Left lobe of liver (tissue), 2 donors: ENCODE results near the gene GLP1R. TPM values are rescaled to one million over a fixed set of nuclear protein-coding genes. Genes with fewer than 3 reads are reported as not detected.

Experiments used
- ATAC-seq: fragments of 200-7000 bp; cut with Tn5 transposase; one replicate; pipeline ENCODE4 v1.9.1; 2020; ENCODE audit warnings: mild to moderate bottlenecking, moderate library complexity
- DNase-seq: peaks from one replicate; pipeline ENCODE4 v3.0.0-alpha.2; 2020; ENCODE audit warnings: low spot score
- total RNA-seq: library from RNA; stranded (reverse); gene quantifications from one replicate; pipeline ENCODE4 v1.2.1, GENCODE V29; 2021
- donor health status: DM: no; HTN: no; CAD: no; lungs with moderate emphysema.
- donor health status: DM: no; HTN: yes; CAD: no.

The GLP1R gene
- not detected for total RNA-seq

DNA sequence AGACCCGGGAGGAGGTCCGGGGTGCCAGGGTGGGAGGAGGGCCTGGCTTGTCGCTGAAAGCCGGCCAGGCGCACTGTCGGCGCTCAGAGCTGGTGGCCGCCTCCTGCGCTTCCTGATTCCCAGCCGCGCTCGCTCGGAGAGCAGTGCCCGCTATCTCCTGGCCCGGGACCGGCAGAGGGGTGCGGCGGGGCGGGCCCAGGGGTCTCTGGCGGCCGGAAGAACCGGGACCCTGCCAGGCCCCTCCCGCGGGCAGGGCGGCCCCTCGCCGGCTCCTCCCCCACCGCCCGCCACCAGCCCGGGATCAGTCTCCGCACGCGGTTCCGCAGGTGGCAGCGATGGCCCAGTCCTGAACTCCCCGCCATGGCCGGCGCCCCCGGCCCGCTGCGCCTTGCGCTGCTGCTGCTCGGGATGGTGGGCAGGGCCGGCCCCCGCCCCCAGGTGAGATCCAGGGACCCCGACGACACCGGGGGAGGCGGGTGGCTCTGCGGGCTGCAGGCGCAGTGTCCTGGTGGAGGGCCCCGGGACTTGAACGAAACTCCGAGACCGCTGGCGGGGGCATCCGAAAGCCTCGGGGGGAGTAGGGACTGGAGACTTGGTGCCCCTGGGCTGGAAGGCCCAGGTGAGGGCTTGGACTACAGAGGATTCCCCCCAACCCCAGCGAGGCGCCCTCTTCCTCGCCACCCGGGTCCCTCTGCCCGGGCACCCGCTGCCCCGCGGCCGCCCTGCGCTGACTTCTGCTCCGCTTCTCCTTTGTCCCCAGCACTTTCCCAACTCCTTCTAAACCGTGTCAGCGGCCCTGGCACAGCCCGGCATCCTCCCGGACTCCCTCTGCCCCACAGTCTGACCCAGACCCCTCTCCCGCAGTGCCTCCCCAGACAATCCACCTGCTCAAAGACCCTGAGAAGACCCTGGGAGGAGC is at the start of gene GLP1R:
TSS of gene GLP1R (plus strand) at position 301 of the 919 bp plus-strand sequence. CDS start at position 361, 60 bp downstream.
- ATAC-seq (peak; percentile 60), DNase-seq (no peak)

DNA sequence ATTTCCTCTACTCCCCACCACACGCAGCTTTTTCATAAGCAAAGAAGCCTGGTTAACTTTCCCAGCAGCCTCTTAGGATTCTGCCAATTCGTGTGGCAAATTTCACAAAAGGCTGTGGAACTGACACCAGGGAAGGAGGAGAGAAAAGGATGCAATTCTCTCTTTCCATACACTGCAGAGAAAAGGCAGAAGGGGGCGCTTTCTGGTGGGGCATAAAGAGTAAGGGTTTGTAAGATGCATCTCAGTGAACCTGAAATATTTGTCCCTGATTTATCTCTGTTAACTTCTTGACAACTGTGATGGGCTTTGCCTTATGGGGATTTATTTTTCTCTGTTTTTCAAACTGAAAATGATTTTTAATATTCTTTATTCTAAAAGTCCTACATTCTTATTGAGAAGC is 45.5 kb upstream of the GLP1R start:
- DNase-seq = no peak
- no peak for ATAC-seq

DNA sequence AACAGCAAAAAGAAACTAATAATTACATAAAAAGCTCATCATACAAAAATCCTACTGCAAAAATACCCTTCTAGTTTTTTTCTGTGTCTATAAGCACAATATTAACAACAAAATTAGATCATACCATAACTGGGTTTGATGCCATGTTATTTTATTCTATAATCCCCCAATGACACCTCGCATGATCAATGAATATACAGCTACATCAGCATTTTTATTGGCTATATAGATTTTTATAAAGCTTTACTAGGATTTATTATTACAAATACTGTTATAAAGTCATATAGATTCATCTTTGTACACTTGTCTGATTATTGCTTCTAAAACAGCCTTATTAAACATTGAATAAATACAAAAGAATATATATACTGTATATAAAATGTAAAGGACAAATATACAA is 45.1 kb upstream of the GLP1R start:
- ATAC-seq (no peak), DNase-seq (no peak)

DNA sequence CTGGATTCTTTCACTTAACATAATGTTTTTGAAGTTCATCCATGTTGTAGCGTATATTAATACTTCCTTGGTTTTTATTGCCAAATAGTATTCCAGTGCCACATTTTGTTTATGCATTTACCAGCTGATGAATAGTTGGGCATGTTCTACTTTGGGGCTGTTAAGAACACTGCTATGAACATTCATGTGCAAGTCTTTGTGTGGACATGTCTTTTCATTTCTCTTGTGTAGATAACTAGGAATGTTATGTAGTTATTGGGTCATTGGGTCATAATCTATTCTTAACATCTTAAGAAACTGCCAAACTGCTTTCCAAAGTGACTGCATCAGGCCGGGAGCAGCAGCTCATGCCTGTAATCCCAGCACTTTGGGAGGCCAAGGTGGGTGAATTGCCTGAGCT is 43.8 kb upstream of the GLP1R start:
- no peak for DNase-seq
- no peak for ATAC-seq

DNA sequence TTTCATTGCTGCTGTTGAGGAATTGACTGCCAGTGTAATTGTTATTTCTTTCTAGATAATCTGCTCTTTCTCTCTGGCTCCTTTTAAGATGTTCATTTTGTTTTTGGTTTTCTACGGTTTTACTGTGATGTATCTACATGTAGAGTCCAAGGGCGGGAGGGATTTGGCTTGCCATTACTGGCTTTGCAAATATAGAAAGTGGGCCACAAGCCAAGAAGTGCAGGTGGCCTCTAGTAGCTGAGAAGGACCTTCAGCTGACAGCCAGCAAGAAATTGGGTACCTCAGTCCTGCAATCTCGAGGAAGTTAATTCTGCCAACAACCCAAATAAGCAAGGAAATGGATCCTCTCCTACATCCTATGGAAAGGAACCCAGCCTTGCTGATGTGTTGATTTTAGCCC is 42.8 kb upstream of the GLP1R start:
- DNase-seq (no peak), ATAC-seq (no peak)

DNA sequence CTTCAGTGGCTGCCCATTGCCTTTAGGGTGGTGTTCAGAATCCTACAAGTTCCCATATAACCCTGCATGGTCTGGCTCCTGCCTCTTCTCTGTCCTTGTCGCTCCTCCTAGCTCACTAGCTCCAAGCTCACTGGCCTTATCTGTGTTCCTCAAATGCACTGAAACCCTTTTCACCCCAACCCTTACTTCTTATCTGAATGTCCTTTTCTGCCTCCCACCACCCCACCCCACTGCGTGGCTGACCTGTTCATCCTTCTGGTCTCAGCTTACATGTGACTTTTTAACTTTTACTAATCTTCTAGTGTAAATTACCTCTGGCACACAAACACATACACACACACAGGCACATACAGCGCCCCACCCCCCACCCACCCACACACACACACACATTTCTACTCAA is 41.0 kb upstream of the GLP1R start:
- no peak for ATAC-seq
- DNase-seq = no peak

DNA sequence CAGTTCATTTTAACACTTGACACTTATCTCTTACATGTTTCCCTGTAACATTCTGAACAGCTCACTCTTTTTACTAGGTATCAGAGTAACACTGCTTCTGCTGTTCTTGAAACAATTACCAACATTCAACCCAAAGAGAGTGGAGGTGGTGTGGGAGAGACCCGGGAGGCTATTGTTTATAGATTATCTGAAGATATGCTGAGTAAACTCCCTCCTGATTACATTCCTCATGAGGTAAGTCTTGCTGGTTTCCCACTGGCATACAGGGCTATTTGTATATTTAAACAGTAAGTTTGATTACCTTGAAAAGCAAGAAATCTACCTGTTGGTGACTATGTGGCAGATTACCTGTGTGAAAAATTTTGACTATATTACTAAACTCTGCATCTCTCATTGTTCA is 39.8 kb upstream of the GLP1R start:
- no peak for DNase-seq
- ATAC-seq = no peak

DNA sequence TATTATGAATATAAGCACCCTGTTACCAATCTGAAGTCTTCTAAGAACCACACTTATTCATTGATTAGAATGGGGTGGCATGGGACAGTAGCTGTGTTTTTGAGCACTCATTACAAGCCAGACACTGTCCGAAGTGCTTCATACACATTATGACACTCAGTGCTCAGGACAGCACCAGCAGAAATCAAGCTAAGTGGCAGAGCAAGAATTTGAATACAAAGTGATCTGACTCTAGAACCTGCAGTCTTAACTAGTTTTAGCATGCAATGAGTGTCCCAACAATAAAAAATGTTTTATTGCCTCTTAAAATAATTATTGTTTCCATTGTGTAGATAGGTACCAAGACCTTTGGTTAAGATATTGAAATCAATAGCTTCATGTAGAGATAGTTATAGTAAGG is 39.1 kb upstream of the GLP1R start:
- ATAC-seq (no peak), DNase-seq (no peak)

DNA sequence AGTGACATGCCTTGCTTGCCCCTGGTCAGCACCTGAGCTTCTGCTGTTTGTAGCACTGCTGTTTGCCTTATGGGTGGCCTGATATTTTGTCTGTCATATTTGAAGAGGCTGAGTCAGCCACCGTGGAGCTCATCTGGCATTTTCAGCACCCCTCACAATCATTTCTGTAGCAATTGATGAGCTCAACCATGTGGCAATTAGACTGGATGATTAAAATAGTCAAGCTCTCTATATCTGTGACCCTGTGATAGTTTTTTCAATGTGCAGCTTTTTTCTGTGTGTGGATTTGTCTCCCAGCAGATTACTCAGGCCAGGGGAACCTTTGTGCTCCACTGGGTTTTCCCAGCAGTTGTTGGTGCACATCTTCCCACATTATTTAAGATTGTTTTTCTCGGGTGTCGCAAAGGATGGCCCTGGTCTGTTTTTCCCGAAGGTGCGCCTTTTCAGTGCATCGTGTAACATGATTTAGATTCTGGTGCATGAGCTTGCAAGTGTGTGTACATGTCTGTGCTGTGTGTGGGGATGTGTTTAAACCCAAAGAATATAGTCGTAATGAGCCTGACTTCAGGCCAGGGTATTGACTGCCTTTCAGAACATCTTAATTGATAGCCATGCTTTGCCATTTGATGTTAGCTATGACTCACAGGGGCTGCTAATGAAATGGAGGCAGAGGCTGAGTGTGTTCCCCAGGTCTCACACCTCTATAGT is 31.6 kb upstream of the GLP1R start:
- DNase-seq (no peak), ATAC-seq (no peak)

DNA sequence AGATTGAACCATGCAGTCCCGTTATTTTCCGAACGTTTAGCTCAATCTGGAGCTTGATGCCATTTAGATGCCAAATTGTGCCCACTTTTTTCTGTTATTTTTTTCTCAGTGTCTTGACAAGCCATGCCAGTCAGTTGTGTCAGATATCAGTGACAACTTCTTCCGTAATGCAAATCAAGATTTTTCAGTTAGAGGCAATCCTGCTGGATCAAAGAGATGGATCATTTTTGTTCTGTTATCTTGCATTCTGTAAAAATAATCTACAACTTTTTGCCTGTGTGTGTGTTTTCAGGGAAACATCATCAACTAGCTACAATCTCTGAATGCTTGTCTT is 31.1 kb upstream of the GLP1R start:
- DNase-seq (no peak), ATAC-seq (no peak)

DNA sequence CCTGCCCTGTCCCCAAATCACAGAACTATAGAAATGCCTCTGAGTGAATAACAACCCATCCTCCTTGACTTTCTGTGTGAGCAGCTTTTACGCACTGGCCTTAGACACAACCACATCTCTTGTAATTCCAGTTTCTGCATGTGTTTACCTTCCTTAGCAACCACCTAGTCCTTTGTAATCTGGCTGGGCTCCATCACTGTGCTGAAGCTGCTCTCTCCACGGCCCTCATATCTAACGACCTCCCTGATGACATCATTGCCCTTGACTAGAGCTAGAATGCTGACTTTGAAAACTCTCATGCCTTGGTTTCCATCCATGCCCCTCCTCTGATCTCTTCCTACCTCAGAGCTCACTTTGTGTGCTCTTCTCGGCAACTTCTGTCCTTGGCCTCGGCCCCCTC is 30.5 kb upstream of the GLP1R start:
- no peak for ATAC-seq
- no peak for DNase-seq

DNA sequence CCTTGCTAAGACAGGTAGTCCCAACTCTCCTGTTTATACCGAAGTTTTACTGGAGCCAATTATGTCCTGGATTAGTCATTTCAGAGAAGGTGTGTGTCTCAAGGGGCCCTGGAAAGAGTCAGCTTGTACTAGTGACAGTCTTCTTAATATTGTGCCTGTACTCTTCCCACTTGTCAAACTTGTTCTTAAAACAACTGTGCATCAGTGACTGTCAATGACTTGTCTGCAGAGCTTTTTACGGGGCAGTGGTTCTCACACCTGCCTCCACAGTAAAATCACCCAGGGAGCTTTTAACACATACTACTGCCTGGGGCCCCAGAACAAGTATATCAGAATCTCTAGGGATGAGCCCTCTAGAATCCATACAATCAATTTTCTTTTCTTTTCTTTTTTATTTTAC is 28.4 kb upstream of the GLP1R start:
- DNase-seq (no peak), ATAC-seq (no peak)

DNA sequence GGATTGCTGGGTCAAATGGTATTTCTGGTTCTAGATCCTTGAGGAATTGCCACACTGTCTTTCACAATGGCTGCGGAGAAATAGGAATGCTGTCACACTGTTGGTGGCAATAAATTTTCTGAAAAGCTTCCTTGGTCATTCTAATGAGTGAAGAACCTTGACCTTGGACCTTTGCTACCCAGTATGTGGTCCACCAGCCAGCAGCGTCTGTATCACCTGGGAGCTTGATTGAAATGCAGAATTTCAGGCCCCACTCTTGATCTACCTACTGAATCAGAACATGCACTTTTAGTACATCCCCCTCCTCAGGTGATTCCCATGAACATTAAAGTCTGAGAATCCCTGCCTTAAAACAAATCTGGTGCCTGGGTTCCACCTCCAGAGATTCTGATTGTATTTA is 27.5 kb upstream of the GLP1R start:
- ATAC-seq (no peak), DNase-seq (no peak)

DNA sequence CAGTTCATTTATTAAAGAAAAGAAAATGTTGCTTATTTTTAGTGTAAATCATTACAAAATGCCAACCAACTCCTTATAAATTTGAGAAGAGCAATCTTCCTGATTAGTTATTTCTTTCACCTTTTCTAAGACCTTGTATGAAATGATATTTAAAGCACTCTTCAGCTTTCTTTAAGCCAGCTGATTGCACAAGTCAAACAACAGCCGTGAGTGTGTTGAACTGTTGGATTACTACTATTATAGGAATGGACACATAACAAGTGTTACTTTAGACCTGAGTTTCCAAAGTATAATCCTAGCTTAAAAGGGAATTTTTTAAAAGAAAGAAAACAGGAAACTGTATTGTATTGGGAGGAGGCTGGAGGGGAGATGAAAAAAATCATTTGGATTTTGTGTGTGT is 26.8 kb upstream of the GLP1R start:
- no peak for DNase-seq
- peak; percentile 55 for ATAC-seq

DNA sequence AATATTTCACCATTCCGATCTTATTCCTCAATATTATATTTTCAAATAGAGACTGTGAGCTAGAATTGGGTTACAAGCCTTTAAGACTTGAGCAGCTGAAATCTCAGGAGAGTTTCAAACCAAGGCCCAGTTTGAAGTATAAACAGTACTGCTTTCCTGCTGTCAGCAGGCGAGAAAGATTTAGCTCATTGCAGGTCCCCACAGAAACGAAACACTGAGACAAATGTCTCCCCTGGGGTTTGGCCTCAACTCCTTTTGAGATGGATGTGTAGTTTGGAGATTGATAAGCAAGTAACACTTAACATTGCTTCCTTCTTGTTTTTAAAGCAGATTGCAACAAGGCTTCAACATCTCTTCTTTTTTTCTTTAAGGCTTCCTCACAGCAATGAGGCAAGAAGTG is 22.4 kb upstream of the GLP1R start:
- ATAC-seq = no peak
- no peak for DNase-seq

DNA sequence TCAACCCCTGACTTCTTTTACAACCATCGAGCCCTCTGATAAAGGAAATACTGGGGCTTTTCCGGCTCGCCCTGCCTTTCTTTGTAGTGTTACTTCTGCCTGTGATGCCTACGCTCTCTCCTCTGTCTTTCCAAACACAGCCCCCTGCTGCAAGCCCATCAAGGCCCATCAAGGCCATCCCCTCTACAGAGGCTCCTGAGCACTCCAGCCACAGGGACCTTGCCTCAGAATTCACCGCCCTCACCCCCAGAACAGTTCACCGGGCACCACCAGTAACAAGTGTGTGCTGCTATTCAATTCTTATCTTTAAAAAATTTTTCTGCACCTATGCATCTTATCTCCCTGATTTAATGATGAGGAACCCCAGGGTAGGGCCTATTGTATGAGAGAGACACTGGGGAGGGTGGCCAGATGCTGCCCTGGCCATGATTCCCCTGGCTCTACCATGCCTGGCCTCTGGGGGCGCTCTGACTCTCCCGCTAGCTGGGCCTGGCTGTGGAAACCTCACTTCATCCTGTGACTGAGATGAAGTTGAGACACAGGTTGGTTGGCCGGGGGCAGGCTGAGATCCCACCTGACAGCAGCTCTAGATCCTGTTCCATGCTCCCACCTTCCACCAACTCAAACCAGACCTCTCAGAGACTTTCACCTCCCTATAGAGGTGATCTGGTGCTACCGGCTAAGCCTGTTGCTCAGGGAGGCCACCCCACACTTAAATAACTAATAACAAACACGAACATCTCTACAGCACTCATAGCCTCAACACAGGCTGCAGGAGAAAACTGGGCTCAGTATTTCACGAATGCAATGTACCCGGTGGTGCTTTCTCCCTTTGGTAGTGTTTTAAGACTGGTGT is 19.2 kb upstream of the GLP1R start:
- DNase-seq = no peak
- peak; percentile 70 for ATAC-seq

DNA sequence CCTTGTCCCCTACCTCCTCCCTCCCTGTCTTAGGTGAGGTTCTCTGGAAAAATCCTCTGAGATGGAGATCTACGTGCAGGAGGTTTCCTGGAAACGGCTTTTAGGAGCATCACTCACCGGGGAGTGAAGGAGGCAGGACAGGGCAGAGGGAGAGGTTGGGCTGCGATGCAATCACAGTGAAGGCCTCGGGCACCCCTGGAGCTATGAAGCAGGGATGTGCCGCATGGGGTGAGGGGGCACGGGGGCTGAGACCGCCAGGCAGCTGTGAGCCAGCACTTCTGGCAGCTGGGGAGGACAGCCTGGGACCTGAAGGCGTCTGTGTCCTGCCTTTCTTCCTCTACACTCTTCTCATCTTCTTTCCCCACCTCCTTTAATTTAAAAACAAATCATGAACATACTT is 12.9 kb upstream of the GLP1R start:
- ATAC-seq = no peak
- DNase-seq = no peak

DNA sequence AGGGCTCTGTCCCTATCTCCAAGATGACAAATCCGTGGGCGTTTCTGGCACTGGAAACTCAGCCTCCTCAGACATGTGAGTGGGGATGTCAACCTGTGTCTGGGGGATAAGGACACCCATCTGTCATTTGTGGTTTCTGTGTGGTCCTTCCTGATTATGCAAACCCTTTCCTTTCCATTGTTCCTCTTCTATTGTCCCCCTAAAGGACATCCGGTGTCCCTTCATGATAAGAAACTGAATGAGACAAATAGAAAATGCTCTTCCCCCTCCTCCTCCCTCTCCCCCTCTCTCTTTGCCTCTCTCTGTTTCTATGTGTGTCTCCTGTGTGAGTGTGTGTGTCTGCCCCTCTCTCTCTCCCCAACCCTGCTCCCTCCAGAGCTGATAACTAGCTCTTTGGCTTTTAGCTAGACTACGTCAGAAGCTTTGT is 11.5 kb upstream of the GLP1R start:
- no peak for ATAC-seq

DNA sequence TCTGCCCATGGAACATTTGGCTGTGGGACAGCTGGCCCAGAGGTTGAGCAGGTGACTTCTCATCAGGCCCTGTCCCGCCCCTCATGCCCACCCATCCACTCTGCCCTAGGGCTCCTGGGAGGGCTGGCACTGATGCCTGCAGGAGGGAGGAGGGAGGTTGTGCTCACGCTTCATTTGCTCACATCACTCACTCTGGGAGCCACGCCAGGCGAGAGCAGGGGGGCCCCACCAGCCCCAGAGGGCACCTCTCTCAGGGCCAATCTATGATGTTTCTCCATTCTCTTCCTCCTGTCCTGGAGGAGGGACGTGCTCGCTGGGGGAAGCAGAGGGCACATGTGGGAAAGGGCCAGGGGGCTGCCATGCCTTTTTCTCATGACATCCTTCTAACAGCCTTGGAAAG is 10.9 kb upstream of the GLP1R start:
- DNase-seq (no peak), ATAC-seq (no peak)

More for the DNA sequence above, 11.5 kb upstream of the GLP1R start:
- DNase-seq = no peak

DNA sequence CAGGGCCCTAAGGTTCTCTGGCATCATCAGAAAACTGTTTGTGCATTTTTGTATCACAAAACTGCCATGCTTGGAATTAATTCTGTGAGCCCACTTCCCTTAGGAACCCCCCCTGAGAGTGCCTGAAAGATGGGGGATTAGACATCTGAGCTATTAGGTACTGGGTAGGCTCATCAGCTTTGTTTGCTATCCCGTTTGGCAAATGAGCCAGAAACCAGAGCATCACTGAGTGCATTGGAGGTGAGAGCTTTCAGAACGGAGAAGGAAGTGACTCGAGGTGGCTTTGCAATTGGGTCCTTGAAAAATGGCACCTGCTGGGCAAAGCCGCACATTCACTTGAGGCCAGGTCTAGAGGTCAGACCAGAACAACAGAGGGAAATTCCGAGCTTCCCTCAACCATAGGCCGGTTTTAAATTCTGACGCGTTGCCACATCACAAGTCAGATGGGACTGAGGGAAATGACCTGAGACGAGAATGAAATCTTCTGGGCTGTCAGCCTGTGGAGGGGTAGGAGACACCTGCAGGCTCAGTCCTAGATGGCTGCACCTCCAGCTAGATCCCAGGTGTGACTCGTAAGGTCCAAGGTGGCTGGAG is 8.4 kb upstream of the GLP1R start:
- no peak for DNase-seq
- no peak for ATAC-seq

DNA sequence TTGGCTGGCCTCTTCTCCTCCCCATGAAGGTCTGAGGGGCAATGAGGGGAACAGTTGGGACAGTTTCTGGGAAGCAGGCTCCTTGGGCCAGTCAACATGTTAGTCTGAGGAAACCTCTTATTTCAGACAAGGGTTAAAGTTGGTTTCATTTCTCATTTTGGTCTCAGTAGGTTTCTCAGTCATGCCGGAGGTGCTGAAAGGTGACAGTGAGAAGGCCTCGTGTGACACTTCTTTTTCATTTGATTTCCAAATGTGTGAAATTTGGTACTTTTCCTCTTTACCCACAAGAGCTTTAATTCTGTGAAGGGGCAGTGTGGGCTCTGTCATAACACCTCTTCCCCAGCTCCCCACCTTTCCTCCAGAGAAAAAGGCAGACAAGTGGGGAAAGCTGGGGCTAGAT is 7.5 kb upstream of the GLP1R start:
- ATAC-seq (no peak), DNase-seq (no peak)
